H1 (cell line): Measurements from ENCODE around the gene RBM6.
"Not testable (repeated sequence)": the region's sequence is repeated elsewhere in the genome, so short reads cannot be mapped to it uniquely, and the experiment has no call there.

ENCODE experiments used
- CEBPB ChIP-seq: IDR thresholded peaks from 2 replicates; pipeline ENCODE4 v1.6.1; 2012; ENCODE audit warnings: low read depth, low read length
- CHD2 ChIP-seq: IDR thresholded peaks from 2 replicates; pipeline ENCODE4 v1.6.1; 2012; ENCODE audit warnings: low read length, improper control_type of control experiment
- JUN ChIP-seq: IDR thresholded peaks from 2 replicates; pipeline ENCODE4 v1.6.1; 2011; ENCODE audit warnings: low read depth, mild to moderate bottlenecking, improper control_type of control experiment, low read length
- NRF1 ChIP-seq: IDR thresholded peaks from 2 replicates; pipeline ENCODE4 v1.6.1; 2011; ENCODE audit warnings: mild to moderate bottlenecking, low read depth, low read length, improper control_type of control experiment
- POLR2AphosphoS5 ChIP-seq: IDR thresholded peaks from 2 replicates; pipeline ENCODE4 v1.6.1; 2011; ENCODE audit warnings: low read depth, low read length
- SIN3A ChIP-seq, 2 experiments: IDR thresholded peaks in 1 of 2; conservative IDR thresholded peaks in 1 of 2; 2 replicates each; pipeline ENCODE4 v1.6.1; 2011 to 2012; ENCODE audit warnings: low read length in 2 of 2, improper control_type of control experiment in 1 of 2, low read depth in 1 of 2, mild to moderate bottlenecking in 1 of 2
- TF ChIP-seq, protein P1 (sequence below), 3 experiments: IDR thresholded peaks; 1 replicate in 2 of 3; 2 replicates in 1 of 3; pipeline versions ENCODE4 v1.5.1 to v1.6.1; 2011; ENCODE audit warnings: low read length in 3 of 3, mild to moderate bottlenecking in 3 of 3, inconsistent platforms in 2 of 3, low read depth in 1 of 3, moderate library complexity in 1 of 3; ENCODE audit not compliant: insufficient read depth in 1 of 3; ENCODE audit errors: control extremely low read depth in 1 of 3
- TF ChIP-seq, protein P2 (sequence below): IDR thresholded peaks from 2 replicates; pipeline ENCODE4 v1.6.1; 2012; ENCODE audit warnings: inconsistent platforms

DNA sequence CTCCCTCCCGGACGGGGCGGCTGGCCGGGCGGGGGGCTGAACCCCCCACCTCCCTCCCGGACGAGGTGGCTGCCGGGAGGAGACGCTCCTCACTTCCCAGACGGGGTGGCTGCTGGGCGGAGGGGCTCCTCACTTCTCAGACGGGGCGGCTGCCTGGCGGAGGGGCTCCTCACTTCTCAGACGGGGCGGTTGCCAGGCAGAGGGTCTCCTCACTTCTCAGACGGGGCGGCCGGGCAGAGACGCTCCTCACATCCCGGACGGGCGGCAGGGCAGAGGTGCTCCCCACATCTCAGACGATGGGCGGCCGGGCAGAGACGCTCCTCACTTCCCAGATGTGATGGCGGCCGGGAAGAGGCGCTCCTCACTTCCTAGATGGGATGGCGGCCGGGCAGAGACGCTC is 145.0 kb downstream of the RBM6 start:
- TF ChIP-seq, protein P1, sequence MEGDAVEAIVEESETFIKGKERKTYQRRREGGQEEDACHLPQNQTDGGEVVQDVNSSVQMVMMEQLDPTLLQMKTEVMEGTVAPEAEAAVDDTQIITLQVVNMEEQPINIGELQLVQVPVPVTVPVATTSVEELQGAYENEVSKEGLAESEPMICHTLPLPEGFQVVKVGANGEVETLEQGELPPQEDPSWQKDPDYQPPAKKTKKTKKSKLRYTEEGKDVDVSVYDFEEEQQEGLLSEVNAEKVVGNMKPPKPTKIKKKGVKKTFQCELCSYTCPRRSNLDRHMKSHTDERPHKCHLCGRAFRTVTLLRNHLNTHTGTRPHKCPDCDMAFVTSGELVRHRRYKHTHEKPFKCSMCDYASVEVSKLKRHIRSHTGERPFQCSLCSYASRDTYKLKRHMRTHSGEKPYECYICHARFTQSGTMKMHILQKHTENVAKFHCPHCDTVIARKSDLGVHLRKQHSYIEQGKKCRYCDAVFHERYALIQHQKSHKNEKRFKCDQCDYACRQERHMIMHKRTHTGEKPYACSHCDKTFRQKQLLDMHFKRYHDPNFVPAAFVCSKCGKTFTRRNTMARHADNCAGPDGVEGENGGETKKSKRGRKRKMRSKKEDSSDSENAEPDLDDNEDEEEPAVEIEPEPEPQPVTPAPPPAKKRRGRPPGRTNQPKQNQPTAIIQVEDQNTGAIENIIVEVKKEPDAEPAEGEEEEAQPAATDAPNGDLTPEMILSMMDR (IDR thresholded peaks at IDR 0.05; ENCODE audit: control extremely low read depth in 1 of 3, insufficient read depth in 1 of 3, low read depth in 1 of 3, low read length in 3 of 3): not testable (repeated sequence)
- TF ChIP-seq POLR2AphosphoS5; CEBPB; SIN3A (conservative IDR thresholded peaks at IDR 0.05 in 1 of 2, IDR thresholded peaks at IDR 0.05 in 1 of 2; ENCODE audit: low read depth in 1 of 2, low read length in 2 of 2); JUN; NRF1; CHD2: not testable (repeated sequence)
- TF ChIP-seq, protein P2, sequence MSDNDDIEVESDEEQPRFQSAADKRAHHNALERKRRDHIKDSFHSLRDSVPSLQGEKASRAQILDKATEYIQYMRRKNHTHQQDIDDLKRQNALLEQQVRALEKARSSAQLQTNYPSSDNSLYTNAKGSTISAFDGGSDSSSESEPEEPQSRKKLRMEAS: not testable (repeated sequence)
